ENCODE data around the gene LAMTOR1. TPM values are rescaled to one million over a fixed set of nuclear protein-coding genes. Genes with fewer than 3 reads are reported as not detected.

The LAMTOR1 gene
- polyA plus RNA-seq, 1 donor (not counting 4 experiments of a cell fraction or from before 2014, with no cell fraction given) = 88.5 TPM

GRCh38 chr11:72100462-72100861 lies 2.6 kb downstream of the LAMTOR1 start:
- H3K9ac ChIP-seq (ENCODE audit: control insufficient read depth, extremely low read depth, insufficient read depth, low read length) = no peak overlapping the region
- peaks cover 36% of the 10 kb centered on the region for H3K4me1 ChIP-seq (ENCODE audit: control insufficient read depth, extremely low read depth, insufficient read depth, low read length)
- H3K9me1 ChIP-seq (ENCODE audit: control insufficient read depth, extremely low read depth, insufficient read depth, low read length) = no peaks in the 10 kb centered on the region
- H3K79me2 ChIP-seq (ENCODE audit: control insufficient read depth, insufficient read depth, low read length) = peaks cover 44% of the 10 kb centered on the region
- peak overlapping the region in 1 of 3 experiments; percentile 25 for H3K4me3 ChIP-seq (ENCODE audit: control insufficient read depth in 2 of 3, extremely low read depth in 1 of 3, insufficient read depth in 2 of 3, low read depth in 1 of 3, low read length in 3 of 3)
- no peaks in the 10 kb centered on the region for H4K20me1 ChIP-seq (ENCODE audit: control insufficient read depth, extremely low read depth, insufficient read depth, low read length)
- H3K27ac ChIP-seq (ENCODE audit: control insufficient read depth, insufficient read depth, low read length) = no peak overlapping the region
- dilution Hi-C loops (cut with MboI; ENCODE audit: extremely low pct_ligation_motif_present, low sequenced_read_pairs) = no loop called here
- H3K27me3 ChIP-seq (ENCODE audit: control insufficient read depth, extremely low read depth, insufficient read depth, low read length) = no peaks in the 10 kb centered on the region
- H3K4me2 ChIP-seq (ENCODE audit: control insufficient read depth, extremely low read depth, insufficient read depth, low read depth, low read length) = peak overlapping the region; percentile 97
- no peak for FAIRE-seq
- no peak overlapping the region for H2AFZ ChIP-seq (ENCODE audit: control insufficient read depth, low read length)
- TF ChIP-seq EZH2 (IDR thresholded peaks at IDR 0.05; ENCODE audit: low read length) (no peak), CTCF (optimal IDR thresholded peaks at IDR 0.05 in 1 of 3, IDR thresholded peaks at IDR 0.05 in 1 of 3, conservative IDR thresholded peaks at IDR 0.05 in 1 of 3; ENCODE audit: extremely low read depth in 1 of 3, insufficient read depth in 2 of 3, low read length in 3 of 3) (no peak)
- H3K9me3 ChIP-seq (ENCODE audit: control insufficient read depth, low read depth, low read length) = no peaks in the 10 kb centered on the region
- DNase-seq (ENCODE audit: low read depth, low spot score) = no peak
- peaks cover 18 to 42% of the 10 kb centered on the region in 2 experiments for H3K36me3 ChIP-seq (ENCODE audit: control insufficient read depth in 2 of 2, extremely low read depth in 1 of 2, insufficient read depth in 2 of 2, low read length in 2 of 2)

GRCh38 chr11:72100009-72100408 lies 3.1 kb downstream of the LAMTOR1 start:
- DNase-seq (ENCODE audit: low read depth, low spot score) = no peak
- H3K4me2 ChIP-seq (ENCODE audit: control insufficient read depth, extremely low read depth, insufficient read depth, low read depth, low read length) = peak overlapping the region; percentile 97
- H3K36me3 ChIP-seq (ENCODE audit: control insufficient read depth in 2 of 2, extremely low read depth in 1 of 2, insufficient read depth in 2 of 2, low read length in 2 of 2) = peaks cover 18 to 46% of the 10 kb centered on the region in 2 experiments
- H3K79me2 ChIP-seq (ENCODE audit: control insufficient read depth, insufficient read depth, low read length) = peaks cover 44% of the 10 kb centered on the region
- H4K20me1 ChIP-seq (ENCODE audit: control insufficient read depth, extremely low read depth, insufficient read depth, low read length) = no peaks in the 10 kb centered on the region
- H3K9ac ChIP-seq (ENCODE audit: control insufficient read depth, extremely low read depth, insufficient read depth, low read length) = no peak overlapping the region
- H3K27ac ChIP-seq (ENCODE audit: control insufficient read depth, insufficient read depth, low read length) = no peak overlapping the region
- TF ChIP-seq EZH2 (IDR thresholded peaks at IDR 0.05; ENCODE audit: low read length) (no peak), CTCF (optimal IDR thresholded peaks at IDR 0.05 in 1 of 3, IDR thresholded peaks at IDR 0.05 in 1 of 3, conservative IDR thresholded peaks at IDR 0.05 in 1 of 3; ENCODE audit: extremely low read depth in 1 of 3, insufficient read depth in 2 of 3, low read length in 3 of 3) (no peak)
- H3K9me1 ChIP-seq (ENCODE audit: control insufficient read depth, extremely low read depth, insufficient read depth, low read length) = no peaks in the 10 kb centered on the region
- H3K9me3 ChIP-seq (ENCODE audit: control insufficient read depth, low read depth, low read length) = no peaks in the 10 kb centered on the region
- FAIRE-seq = no peak
- dilution Hi-C loops (cut with MboI; ENCODE audit: extremely low pct_ligation_motif_present, low sequenced_read_pairs) = no loop called here
- peaks cover 40% of the 10 kb centered on the region for H3K4me1 ChIP-seq (ENCODE audit: control insufficient read depth, extremely low read depth, insufficient read depth, low read length)
- H3K27me3 ChIP-seq (ENCODE audit: control insufficient read depth, extremely low read depth, insufficient read depth, low read length) = no peaks in the 10 kb centered on the region
- H3K4me3 ChIP-seq (ENCODE audit: control insufficient read depth in 2 of 3, extremely low read depth in 1 of 3, insufficient read depth in 2 of 3, low read depth in 1 of 3, low read length in 3 of 3) = peak overlapping the region in 1 of 3 experiments; percentile 25
- H2AFZ ChIP-seq (ENCODE audit: control insufficient read depth, low read length) = no peak overlapping the region
